SK-N-SH (cell line): Measurements from ENCODE around the gene FAT3. TPM values are rescaled to one million over a fixed set of nuclear protein-coding genes. Genes with fewer than 3 reads are reported as not detected.

Experiments used
- CTCF ChIA-PET: fragments of 300-600, 350-600 bp; formaldehyde crosslinking; extraction: SDS; loops from one replicate; lab custom pipeline; 2021; lab: Yijun Ruan, JAX
- POLR2A ChIA-PET: fragments of 350-600 bp; sonication (Branson Sonifier 250); formaldehyde crosslinking; extraction: SDS; loops from one replicate; lab custom pipeline; 2020; ENCODE audit warnings: antibody characterized with exemption, inconsistent platforms; lab: Yijun Ruan, JAX
- DNase-seq: peaks from one replicate; pipeline ENCODE4 v3.0.0; 2012
- H2AFZ ChIP-seq: fragments of 200-600 bp; sonication (generic); 2 replicates; pipeline ENCODE4 v1.8.1; 2016; ENCODE audit warnings: antibody characterized with exemption, mild to moderate bottlenecking, low read depth
- H3F3A ChIP-seq: fragments of 200-600 bp; sonication (generic); replicated peaks from 2 replicates; pipeline ENCODE3; 2016; ENCODE audit warnings: antibody characterized with exemption, mild to moderate bottlenecking; ENCODE audit not compliant: insufficient read depth
- H3K27ac ChIP-seq, 2 experiments: fragments of 200-500 bp in 1 of 2; fragments of 200-600 bp in 1 of 2; sonication (Bioruptor generic) in 1 of 2; sonication (generic), shearing (Covaris generic) in 1 of 2; 2 replicates each; pipeline versions ENCODE4 v1.5.1 to v1.6.1; 2014 to 2016; ENCODE audit warnings: low read depth in 2 of 2, inconsistent platforms in 1 of 2, low read length in 1 of 2, mild to moderate bottlenecking in 1 of 2, mixed read lengths in 1 of 2
- H3K27me3 ChIP-seq: fragments of 200-600 bp; sonication (generic), shearing (Covaris generic); 2 replicates; pipeline ENCODE4 v1.6.1; 2016; ENCODE audit warnings: mixed run types; ENCODE audit not compliant: insufficient read depth
- H3K36me3 ChIP-seq, 2 experiments: fragments of 200-500 bp in 1 of 2; fragments of 200-600 bp in 1 of 2; sonication (Bioruptor generic) in 1 of 2; sonication (generic) in 1 of 2; replicated peaks in 1 of 2; 2 replicates each; pipeline versions ENCODE3 to v1.5.1; 2014 to 2016; ENCODE audit warnings: low read length in 1 of 2, mild to moderate bottlenecking in 1 of 2; ENCODE audit not compliant: insufficient read depth in 2 of 2, control insufficient read depth in 1 of 2
- H3K4me1 ChIP-seq, 2 experiments: fragments of 200-500 bp in 1 of 2; fragments of 200-600 bp in 1 of 2; sonication (Bioruptor generic) in 1 of 2; sonication (generic), shearing (Covaris generic) in 1 of 2; 2 replicates each; pipeline versions ENCODE4 v1.5.1 to v1.6.1; 2014 to 2016; ENCODE audit warnings: low read depth in 1 of 2, low read length in 1 of 2, mixed run types in 1 of 2; ENCODE audit not compliant: insufficient read depth in 2 of 2, control insufficient read depth in 1 of 2
- H3K4me2 ChIP-seq: fragments of 200-600 bp; sonication (generic), shearing (Covaris generic); 2 replicates; pipeline ENCODE4 v1.6.1; 2017; ENCODE audit warnings: mixed run types
- H3K4me3 ChIP-seq, 2 experiments: fragments of 200-500 bp in 1 of 2; fragments of 200-600 bp in 1 of 2; sonication (Bioruptor generic) in 1 of 2; sonication (generic), shearing (Covaris generic) in 1 of 2; 2 replicates each; pipeline versions ENCODE4 v1.5.1 to v1.8.1; 2014 to 2016; ENCODE audit warnings: low read depth in 2 of 2, inconsistent platforms in 1 of 2, low read length in 1 of 2, mild to moderate bottlenecking in 1 of 2, mixed read lengths in 1 of 2, moderate library complexity in 1 of 2
- H3K79me2 ChIP-seq: fragments of 200-600 bp; sonication (generic); 2 replicates; pipeline ENCODE4 v1.8.1; 2017; ENCODE audit warnings: mild to moderate bottlenecking; ENCODE audit not compliant: insufficient read depth
- H3K9ac ChIP-seq: fragments of 200-600 bp; sonication (generic); 2 replicates; pipeline ENCODE4 v1.6.1; 2017; ENCODE audit warnings: mixed run types
- H3K9me2 ChIP-seq: fragments of 200-600 bp; sonication (generic); 2 replicates; pipeline ENCODE4 v1.6.1; 2017; ENCODE audit warnings: mixed run types
- H3K9me3 ChIP-seq: fragments of 200-600 bp; sonication (generic); 2 replicates; pipeline ENCODE4 v1.6.1; 2017; ENCODE audit warnings: mixed run types, mild to moderate bottlenecking, moderate library complexity
- H4K20me1 ChIP-seq: fragments of 200-600 bp; sonication (generic); 2 replicates; pipeline ENCODE4 v1.6.1; 2017; ENCODE audit warnings: mild to moderate bottlenecking, mixed run types; ENCODE audit not compliant: insufficient read depth
- CHD2 ChIP-seq: fragments of 150-350 bp; IDR thresholded peaks from 2 replicates; pipeline ENCODE4 v1.6.1; 2018; ENCODE audit warnings: low read length; ENCODE audit not compliant: partially characterized antibody
- CTCF ChIP-seq: fragments of 200-600 bp; sonication (generic); IDR thresholded peaks from 2 replicates; pipeline ENCODE4 v1.6.1; 2017; ENCODE audit warnings: antibody characterized with exemption, mild to moderate bottlenecking, moderate library complexity
- ELF1 ChIP-seq: IDR thresholded peaks from 2 replicates; pipeline ENCODE4 v1.4.0; 2012
- FOXJ3 ChIP-seq: sonication (generic); formaldehyde crosslinking; IDR thresholded peaks from 2 replicates; pipeline ENCODE4 v1.5.1; 2020; ENCODE audit warnings: mild to moderate bottlenecking, missing genetic modification reagents
- GABPA ChIP-seq: IDR thresholded peaks from 2 replicates; pipeline ENCODE4 v1.4.0; 2012; ENCODE audit warnings: low read depth, mild to moderate bottlenecking
- GATA2 ChIP-seq: sonication (generic); formaldehyde crosslinking; IDR thresholded peaks from 2 replicates; pipeline ENCODE4 v1.5.0; 2020; ENCODE audit warnings: mild to moderate bottlenecking, missing genetic modification reagents
- IRF3 ChIP-seq: fragments of 150-350 bp; IDR thresholded peaks from 2 replicates; pipeline ENCODE4 v1.6.1; 2016; ENCODE audit warnings: mild to moderate bottlenecking, low read depth, low read length
- JUND ChIP-seq: IDR thresholded peaks from 2 replicates; pipeline ENCODE4 v1.4.0; 2012
- MAX ChIP-seq: IDR thresholded peaks from 2 replicates; pipeline ENCODE4 v1.4.0; 2012; ENCODE audit warnings: low read depth
- MEF2A ChIP-seq: IDR thresholded peaks from 2 replicates; pipeline ENCODE4 v1.4.0; 2012; ENCODE audit warnings: low read depth, borderline replicate concordance
- MXI1 ChIP-seq: IDR thresholded peaks from 2 replicates; pipeline ENCODE4 v1.6.1; 2012; ENCODE audit warnings: mild to moderate bottlenecking, low read depth, low read length, improper control_type of control experiment
- NRF1 ChIP-seq: IDR thresholded peaks from 2 replicates; pipeline ENCODE4 v1.6.1; 2012; ENCODE audit warnings: low read depth, mild to moderate bottlenecking, low read length
- PBX3 ChIP-seq: IDR thresholded peaks from 2 replicates; pipeline ENCODE4; 2012
- POLR2AphosphoS5 ChIP-seq: IDR thresholded peaks from 2 replicates; pipeline ENCODE4 v1.6.1; 2012; ENCODE audit warnings: low read depth, low read length
- SMC3 ChIP-seq: IDR thresholded peaks from 2 replicates; pipeline ENCODE4 v1.6.1; 2012; ENCODE audit warnings: low read depth, low read length, improper control_type of control experiment
- TCF12 ChIP-seq: IDR thresholded peaks from 2 replicates; pipeline ENCODE4 v1.4.0; 2012
- TEAD4 ChIP-seq: IDR thresholded peaks from 2 replicates; pipeline ENCODE4 v1.4.0; 2012; ENCODE audit warnings: mild to moderate bottlenecking, borderline replicate concordance; ENCODE audit not compliant: insufficient read depth
- WGBS: methylation state at CpG from one replicate; pipeline ENCODE4 v1.1.6; 2017; ENCODE audit warnings: low lambda C conversion rate; 5-methylcytosine and 5-hydroxymethylcytosine counted together
- polyA plus RNA-seq, 3 experiments: library from polyadenylated mRNA; depleted of rRNA; stranded (reverse); fragments of >200 nt; gene quantifications; 2 replicates each; pipeline ENCODE4 v1.2.3, GENCODE V29; 2012

FAT3 gene
- polyA plus RNA-seq, 1 of the 3 experiments (the other 2 are of a cell fraction), result 0.87 TPM

- no peaks in the 10 kb centered on the region for H3K9me3 ChIP-seq
- no peak overlapping the region for H3K27ac ChIP-seq
- no peaks in the 10 kb centered on the region for H3K4me1 ChIP-seq
- ChIA-PET POLR2A (no interaction called here), CTCF (no interaction called here)
- no peak overlapping the region for H3K9ac ChIP-seq
- 85% methylated on average over 4 of the region's 4 CpGs for WGBS
- H3K36me3 ChIP-seq, result no peaks in the 10 kb centered on the region
- H3K4me3 ChIP-seq, result no peak overlapping the region
- no peak overlapping the region for H2AFZ ChIP-seq
- no peak overlapping the region for H3K4me2 ChIP-seq
- no peaks in the 10 kb centered on the region for H4K20me1 ChIP-seq
- DNase-seq, result no peak
- H3K9me2 ChIP-seq, result no peaks in the 10 kb centered on the region
- H3F3A ChIP-seq, result no peaks in the 10 kb centered on the region
- H3K79me2 ChIP-seq, result no peaks in the 10 kb centered on the region; the same call in 1 of the 2 replicates
- TF ChIP-seq MEF2A (no peak), POLR2AphosphoS5 (no peak), CTCF (no peak), ELF1 (no peak), CHD2 (no peak), TCF12 (no peak)
- H3K27me3 ChIP-seq, result no peaks in the 10 kb centered on the region
Observed at GRCh38 chr11:92259861-92260260, 35.2 kb downstream of the FAT3 start.

GRCh38 chr11:92264350-92264749, 39.7 kb downstream of the FAT3 start:
- WGBS, result 72% methylated on average over 2 of the region's 2 CpGs
- no peaks in the 10 kb centered on the region for H3K9me2 ChIP-seq
- H3K4me1 ChIP-seq, result peaks cover 2 to 9% of the 10 kb centered on the region in 2 experiments; a peak in 3 of 4 replicates
- no peak overlapping the region for H2AFZ ChIP-seq
- no peak for TF ChIP-seq ELF1
- no peak for TF ChIP-seq GABPA
- no peak for TF ChIP-seq SMC3
- no peak for TF ChIP-seq TEAD4
- no peak for TF ChIP-seq POLR2AphosphoS5
- no peak for TF ChIP-seq PBX3
- no peak for TF ChIP-seq GATA2 (CRISPR knock-in tag)
- no peak for TF ChIP-seq CTCF
- no peak for TF ChIP-seq MXI1
- no peak for TF ChIP-seq JUND
- TF ChIP-seq MAX, result no peak
- no peak for TF ChIP-seq NRF1
- TF ChIP-seq IRF3, result no peak
- no peak for TF ChIP-seq FOXJ3 (CRISPR knock-in tag)
- TF ChIP-seq, all 33 proteins: peak for 0
- Histone ChIP-seq H3K9me3 (no peaks in the 10 kb centered on the region), H3K9ac (no peak overlapping the region), H3K79me2 (no peaks in the 10 kb centered on the region; the same call in none of the 2 replicates), H3K36me3 (no peaks in the 10 kb centered on the region), H3K27ac (no peak overlapping the region), H3K4me3 (no peak overlapping the region), H3F3A (no peaks in the 10 kb centered on the region), H4K20me1 (no peaks in the 10 kb centered on the region), H3K27me3 (no peaks in the 10 kb centered on the region), H3K4me2 (no peak overlapping the region)
- POLR2A ChIA-PET, result no interaction called here
- CTCF ChIA-PET, result no interaction called here
- DNase-seq, result no peak
